K562 (cell line): ENCODE data around the gene GP1BB. TPM values are rescaled to one million over a fixed set of nuclear protein-coding genes. Genes with fewer than 3 reads are reported as not detected.

Source experiments
- BCOR ChIP-seq: fragments of 450-650 bp; IDR thresholded peaks from 2 replicates; pipeline ENCODE4 v1.6.1; 2016
- COPS2 ChIP-seq: fragments of 450-650 bp; conservative IDR thresholded peaks from 2 replicates; pipeline ENCODE4 v1.6.1; 2016; ENCODE audit warnings: mild to moderate bottlenecking, moderate library complexity
- EP300 ChIP-seq: IDR thresholded peaks from 2 replicates; pipeline ENCODE4 v1.6.1; 2012; ENCODE audit warnings: low read length, improper control_type of control experiment
- FIP1L1 ChIP-seq: fragments of 200-400 bp; formaldehyde crosslinking; IDR thresholded peaks from 2 replicates; pipeline ENCODE4 v1.6.1; 2018; ENCODE audit warnings: mild to moderate bottlenecking, low read depth, low read length; ENCODE audit not compliant: poor library complexity, severe bottlenecking
- FOS ChIP-seq: IDR thresholded peaks from 3 replicates; pipeline ENCODE4 v1.6.1; 2011; ENCODE audit not compliant: insufficient read length; ENCODE audit errors: extremely low read depth
- HDAC1 ChIP-seq, 2 experiments: fragments of 450-650 bp; IDR thresholded peaks; 2 replicates each; pipeline ENCODE4 v1.6.1; 2016 to 2017; ENCODE audit warnings: inconsistent platforms in 1 of 2, mild to moderate bottlenecking in 1 of 2, moderate library complexity in 1 of 2
- HNRNPLL ChIP-seq: fragments of 200-400 bp; formaldehyde crosslinking; IDR thresholded peaks from 2 replicates; pipeline ENCODE4 v1.6.1; 2017; ENCODE audit warnings: low read length, low read depth, mild to moderate bottlenecking; ENCODE audit not compliant: poor library complexity, severe bottlenecking
- MAZ ChIP-seq, 2 experiments: fragments of 450-650 bp in 1 of 2; sonication (generic) in 1 of 2; formaldehyde crosslinking; IDR thresholded peaks in 1 of 2; conservative IDR thresholded peaks in 1 of 2; 2 replicates each; pipeline versions ENCODE4 v1.4.0 to v1.5.0; 2020; ENCODE audit warnings: mild to moderate bottlenecking in 1 of 2, missing genetic modification reagents in 1 of 2
- NELFE ChIP-seq: IDR thresholded peaks from 2 replicates; pipeline ENCODE4 v1.6.1; 2011; ENCODE audit warnings: mild to moderate bottlenecking; ENCODE audit not compliant: insufficient read depth, insufficient read length
- NEUROD1 ChIP-seq: fragments of 150-350 bp; IDR thresholded peaks from 2 replicates; pipeline ENCODE4 v1.6.1; 2014; ENCODE audit warnings: borderline replicate concordance, low read length, low read depth; ENCODE audit not compliant: partially characterized antibody
- NUFIP1 ChIP-seq: fragments of 450-650 bp; IDR thresholded peaks from 2 replicates; pipeline ENCODE4 v1.6.1; 2018; ENCODE audit not compliant: partially characterized antibody
- OTX1 ChIP-seq: fragments of 450-650 bp; formaldehyde crosslinking; IDR thresholded peaks from 2 replicates; pipeline ENCODE4 v1.4.0; 2022; ENCODE audit warnings: mild to moderate bottlenecking
- PHB ChIP-seq: fragments of 250-450 bp; sonication (Bioruptor Pico); IDR thresholded peaks from 2 replicates; pipeline ENCODE4 v1.5.0; 2021
- PRMT5 ChIP-seq: sonication (generic); formaldehyde crosslinking; IDR thresholded peaks from 2 replicates; pipeline ENCODE4 v1.5.0; 2020; ENCODE audit warnings: missing genetic modification reagents
- RB1 ChIP-seq: fragments of 450-650 bp; IDR thresholded peaks from 2 replicates; pipeline ENCODE4 v1.6.1; 2017; ENCODE audit warnings: low read depth, mild to moderate bottlenecking
- RBFOX2 ChIP-seq: fragments of 200-400 bp; formaldehyde crosslinking; IDR thresholded peaks from 2 replicates; pipeline ENCODE4 v1.6.1; 2017; ENCODE audit warnings: low read depth, mild to moderate bottlenecking, low read length, moderate library complexity
- RHOXF2B ChIP-seq: fragments of 250-450 bp; sonication (Bioruptor Pico); conservative IDR thresholded peaks from 2 replicates; pipeline ENCODE4 v1.5.1; 2021
- SMAD4 ChIP-seq: fragments of 250-450 bp; sonication (Bioruptor Pico); conservative IDR thresholded peaks from 2 replicates; pipeline ENCODE4 v1.8.0; 2021; ENCODE audit warnings: inconsistent platforms, mild to moderate bottlenecking, moderate library complexity
- SMC3 ChIP-seq: conservative IDR thresholded peaks from 2 replicates; pipeline ENCODE4 v1.6.1; 2011; ENCODE audit warnings: low read depth, low read length, improper control_type of control experiment; ENCODE audit not compliant: insufficient read depth
- SREBF1 ChIP-seq: fragments of 150-350 bp; IDR thresholded peaks from 2 replicates; pipeline ENCODE4 v1.6.1; 2014; ENCODE audit warnings: antibody characterized with exemption, low read depth, low read length, borderline replicate concordance
- ZC3H8 ChIP-seq: fragments of 450-650 bp; IDR thresholded peaks from 2 replicates; pipeline ENCODE4 v1.6.1; 2017
- ZNF146 ChIP-seq: IDR thresholded peaks from one replicate; pipeline ENCODE4 v1.6.1; 2018; ENCODE audit warnings: missing compliant biosample characterization; ENCODE audit not compliant: unreplicated experiment
- ZNF165 ChIP-seq: fragments of 250-450 bp; sonication (Bioruptor Pico); IDR thresholded peaks from 2 replicates; pipeline ENCODE4 v1.4.0; 2020; ENCODE audit warnings: borderline replicate concordance
- polyA plus RNA-seq, 8 experiments: library from polyadenylated mRNA; depleted of rRNA in 4 of 8; stranded (reverse) in 5 of 8; unstranded in 3 of 8; fragments of >200 nt; fragmentation: Nextera tagmentation in 2 of 8; fragmentation: Illumina TruSeq in 1 of 8; extraction: Ambion mirVana in 2 of 8; extraction: Trizol in 1 of 8; gene quantifications; 2 replicates each; pipeline versions ENCODE4 v1.2.1 to v1.2.3, GENCODE V29; 2011 to 2014; ENCODE audit warnings: inconsistent platforms in 1 of 8, missing spikeins in 1 of 8
- total RNA-seq, 7 experiments: library from RNA; depleted of rRNA in 6 of 7; stranded (reverse); fragments of >200 nt in 6 of 7; fragmentation: Illumina TruSeq in 2 of 7; extraction: Trizol in 2 of 7; gene quantifications; 2 replicates each; pipeline versions ENCODE4 v1.2.1 to v1.2.3, GENCODE V29; 2011 to 2021; ENCODE audit warnings: low replicate concordance in 1 of 7
- TF ChIP-seq, protein P1 (sequence below): sonication (generic); formaldehyde crosslinking; IDR thresholded peaks from 2 replicates; pipeline ENCODE4 v1.8.1; 2023; ENCODE audit warnings: mild to moderate bottlenecking, missing genetic modification reagents
- TF ChIP-seq, protein P2 (sequence below): conservative IDR thresholded peaks from 2 replicates; pipeline ENCODE4 v1.6.1; 2011; ENCODE audit warnings: low read depth, mild to moderate bottlenecking, low read length; ENCODE audit not compliant: control insufficient read depth

The GP1BB gene
- total and polyA plus RNA-seq, 9 of the 15 experiments (the other 6 are each of a cell fraction or from before 2014, with no cell fraction given) = 0.69 to 162 (median 2.8) TPM

DNA sequence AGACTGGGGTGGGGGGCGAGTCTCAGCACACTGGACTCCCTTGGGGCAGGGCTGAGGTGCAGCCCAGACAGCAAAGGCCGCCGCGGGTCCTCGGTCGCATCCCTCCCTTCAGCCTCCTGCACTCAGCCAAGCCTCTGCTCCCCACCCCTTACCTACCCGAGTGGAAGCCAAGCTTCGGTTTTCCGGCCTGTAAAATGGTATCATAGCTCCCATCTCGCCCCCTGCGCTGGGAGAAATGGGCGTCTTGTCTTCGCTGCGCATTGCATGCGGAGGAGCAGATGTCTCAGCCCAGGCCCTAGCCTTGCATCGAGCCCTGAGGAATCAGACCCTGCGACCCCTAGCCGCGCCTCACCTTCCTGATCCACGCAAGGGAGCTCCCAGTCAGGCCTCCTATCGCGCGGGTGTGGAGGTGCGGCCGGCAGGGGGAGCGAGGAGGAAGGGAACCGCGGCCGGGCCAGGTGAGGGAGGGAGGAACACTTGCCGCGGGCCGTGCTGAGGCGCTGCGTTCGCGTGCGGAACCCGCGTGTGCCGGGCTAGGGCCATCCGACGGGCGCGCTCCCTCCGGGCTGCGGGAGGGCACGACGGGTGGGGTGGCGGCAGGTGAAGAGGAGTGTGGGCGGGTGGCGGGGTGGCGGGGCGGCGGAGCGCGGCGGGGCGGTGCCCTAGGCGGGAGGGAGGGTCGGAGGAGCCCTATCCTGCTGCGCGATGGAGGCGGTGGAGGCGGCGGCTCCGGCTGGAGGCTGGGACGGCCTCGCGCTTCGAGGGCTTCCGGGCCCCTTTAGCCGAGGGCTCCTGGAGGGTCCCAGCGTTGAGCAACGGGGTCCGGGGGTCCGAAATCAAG, 33.2 kb downstream of the GP1BB start (continued):
- TF ChIP-seq, protein P1, sequence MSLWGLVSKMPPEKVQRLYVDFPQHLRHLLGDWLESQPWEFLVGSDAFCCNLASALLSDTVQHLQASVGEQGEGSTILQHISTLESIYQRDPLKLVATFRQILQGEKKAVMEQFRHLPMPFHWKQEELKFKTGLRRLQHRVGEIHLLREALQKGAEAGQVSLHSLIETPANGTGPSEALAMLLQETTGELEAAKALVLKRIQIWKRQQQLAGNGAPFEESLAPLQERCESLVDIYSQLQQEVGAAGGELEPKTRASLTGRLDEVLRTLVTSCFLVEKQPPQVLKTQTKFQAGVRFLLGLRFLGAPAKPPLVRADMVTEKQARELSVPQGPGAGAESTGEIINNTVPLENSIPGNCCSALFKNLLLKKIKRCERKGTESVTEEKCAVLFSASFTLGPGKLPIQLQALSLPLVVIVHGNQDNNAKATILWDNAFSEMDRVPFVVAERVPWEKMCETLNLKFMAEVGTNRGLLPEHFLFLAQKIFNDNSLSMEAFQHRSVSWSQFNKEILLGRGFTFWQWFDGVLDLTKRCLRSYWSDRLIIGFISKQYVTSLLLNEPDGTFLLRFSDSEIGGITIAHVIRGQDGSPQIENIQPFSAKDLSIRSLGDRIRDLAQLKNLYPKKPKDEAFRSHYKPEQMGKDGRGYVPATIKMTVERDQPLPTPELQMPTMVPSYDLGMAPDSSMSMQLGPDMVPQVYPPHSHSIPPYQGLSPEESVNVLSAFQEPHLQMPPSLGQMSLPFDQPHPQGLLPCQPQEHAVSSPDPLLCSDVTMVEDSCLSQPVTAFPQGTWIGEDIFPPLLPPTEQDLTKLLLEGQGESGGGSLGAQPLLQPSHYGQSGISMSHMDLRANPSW (CRISPR knock-in tag) = peak; percentile 98
- TF ChIP-seq SMAD4 (CRISPR knock-in tag) (0 out of 2 replicates have a peak, but pooled peaks have one; percentile 10), PHB (CRISPR knock-in tag) (no peak), EP300 (peak; percentile 42; the same call in 1 of the 2 replicates), FOS (no peak), SMC3 (peak; percentile 99), COPS2 (no peak), OTX1 (0 out of 2 replicates have a peak, but pooled peaks have one; percentile 72), RHOXF2B (CRISPR knock-in tag) (peak; percentile 72; the same call in 1 of the 2 replicates), HDAC1 (IDR thresholded peaks at IDR 0.05) (peak in 1 of 2 experiments; percentile 91; a peak in 2 of 4 replicates), NELFE (no peak), SREBF1 (peak; percentile 76), PRMT5 (peak; percentile 42; the same call in 1 of the 2 replicates), RB1 (peak; percentile 99), NUFIP1 (peak; percentile 68), FIP1L1 (peak; percentile 79), ZNF165 (CRISPR knock-in tag) (0 out of 2 replicates have a peak, but pooled peaks have one; percentile 75), ZC3H8 (no peak; the same call in 1 of the 2 replicates), BCOR (peak; percentile 92), HNRNPLL (peak; percentile 57), RBFOX2 (peak; percentile 67), MAZ (CRISPR knock-in tag; conservative IDR thresholded peaks at IDR 0.05 in 1 of 2, IDR thresholded peaks at IDR 0.05 in 1 of 2) (peak; percentile 97 to 100), ZNF146 (peak; percentile 48), NEUROD1 (peak; percentile 76)
- TF ChIP-seq, protein P2, sequence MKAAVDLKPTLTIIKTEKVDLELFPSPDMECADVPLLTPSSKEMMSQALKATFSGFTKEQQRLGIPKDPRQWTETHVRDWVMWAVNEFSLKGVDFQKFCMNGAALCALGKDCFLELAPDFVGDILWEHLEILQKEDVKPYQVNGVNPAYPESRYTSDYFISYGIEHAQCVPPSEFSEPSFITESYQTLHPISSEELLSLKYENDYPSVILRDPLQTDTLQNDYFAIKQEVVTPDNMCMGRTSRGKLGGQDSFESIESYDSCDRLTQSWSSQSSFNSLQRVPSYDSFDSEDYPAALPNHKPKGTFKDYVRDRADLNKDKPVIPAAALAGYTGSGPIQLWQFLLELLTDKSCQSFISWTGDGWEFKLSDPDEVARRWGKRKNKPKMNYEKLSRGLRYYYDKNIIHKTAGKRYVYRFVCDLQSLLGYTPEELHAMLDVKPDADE = peak; percentile 61; the same call in 1 of the 2 replicates
